Mammary epithelial cell (primary cell): Measurements from ENCODE around the gene RTN4R.

Source experiments
- EZH2 ChIP-seq: IDR thresholded peaks from 2 replicates; pipeline ENCODE4 v1.6.1; 2012; ENCODE audit warnings: low read length, inconsistent platforms, borderline replicate concordance
- TF ChIP-seq, protein P1 (sequence below), 2 donors: IDR thresholded peaks in 1 of 2; conservative IDR thresholded peaks in 1 of 2; 2 replicates each; pipeline ENCODE4 v1.5.1; 2011 to 2012; ENCODE audit warnings: inconsistent platforms in 2 of 2, low read length in 2 of 2, mild to moderate bottlenecking in 2 of 2, control low read depth in 1 of 2, low read depth in 1 of 2; ENCODE audit not compliant: insufficient read depth in 1 of 2; ENCODE audit errors: extremely low read depth in 1 of 2

DNA sequence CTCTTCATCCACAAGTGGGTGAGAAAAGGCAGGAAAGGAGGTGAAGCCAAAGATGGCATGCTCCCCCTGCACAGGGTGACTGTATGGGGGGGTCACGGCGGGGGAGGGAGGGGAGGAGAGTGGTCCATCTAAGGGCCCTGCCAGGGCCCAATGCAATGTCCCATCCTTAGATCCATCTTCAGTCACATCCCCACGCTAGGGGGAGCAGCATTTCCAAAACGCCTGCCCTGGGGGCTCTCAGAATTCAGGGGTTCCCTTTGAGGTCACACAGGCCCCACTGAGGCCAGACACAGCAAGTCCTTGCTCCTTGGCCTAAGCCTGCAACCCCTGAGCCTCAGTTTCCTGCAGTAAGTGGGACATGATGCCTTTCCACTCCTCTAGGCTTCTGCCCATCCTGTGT, 52.4 kb downstream of the RTN4R start:
- TF ChIP-seq, protein P1, sequence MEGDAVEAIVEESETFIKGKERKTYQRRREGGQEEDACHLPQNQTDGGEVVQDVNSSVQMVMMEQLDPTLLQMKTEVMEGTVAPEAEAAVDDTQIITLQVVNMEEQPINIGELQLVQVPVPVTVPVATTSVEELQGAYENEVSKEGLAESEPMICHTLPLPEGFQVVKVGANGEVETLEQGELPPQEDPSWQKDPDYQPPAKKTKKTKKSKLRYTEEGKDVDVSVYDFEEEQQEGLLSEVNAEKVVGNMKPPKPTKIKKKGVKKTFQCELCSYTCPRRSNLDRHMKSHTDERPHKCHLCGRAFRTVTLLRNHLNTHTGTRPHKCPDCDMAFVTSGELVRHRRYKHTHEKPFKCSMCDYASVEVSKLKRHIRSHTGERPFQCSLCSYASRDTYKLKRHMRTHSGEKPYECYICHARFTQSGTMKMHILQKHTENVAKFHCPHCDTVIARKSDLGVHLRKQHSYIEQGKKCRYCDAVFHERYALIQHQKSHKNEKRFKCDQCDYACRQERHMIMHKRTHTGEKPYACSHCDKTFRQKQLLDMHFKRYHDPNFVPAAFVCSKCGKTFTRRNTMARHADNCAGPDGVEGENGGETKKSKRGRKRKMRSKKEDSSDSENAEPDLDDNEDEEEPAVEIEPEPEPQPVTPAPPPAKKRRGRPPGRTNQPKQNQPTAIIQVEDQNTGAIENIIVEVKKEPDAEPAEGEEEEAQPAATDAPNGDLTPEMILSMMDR (conservative IDR thresholded peaks at IDR 0.05 in 1 of 2, IDR thresholded peaks at IDR 0.05 in 1 of 2; ENCODE audit: extremely low read depth in 1 of 2, insufficient read depth in 1 of 2, low read depth in 1 of 2, low read length in 2 of 2): no peak
- no peak for TF ChIP-seq EZH2
